A549 (cell line): ENCODE measurements around the gene GPX4. TPM values are rescaled to one million over a fixed set of nuclear protein-coding genes. Genes with fewer than 3 reads are reported as not detected.

ENCODE experiments used
- ATAC-seq, 2 experiments: fragments of 200-7000 bp in 1 of 2; fragments of >200 bp in 1 of 2; cut with Nextera tagmentation in 1 of 2; cut with Tn5 transposase in 1 of 2; 3 replicates each; pipeline versions ENCODE4 v1.8.0 to v1.9.1; 2018 to 2020; ENCODE audit warnings: mild to moderate bottlenecking in 1 of 2, moderate library complexity in 1 of 2
- CTCF ChIA-PET: fragments of 300-600 bp; sonication (Branson Sonifier 250); formaldehyde crosslinking; extraction: SDS; loops from one replicate; lab custom pipeline; 2021; ENCODE audit warnings: antibody characterized with exemption, inconsistent platforms; lab: Yijun Ruan, JAX
- POLR2A ChIA-PET: fragments of 350-600 bp; formaldehyde crosslinking; extraction: SDS; loops from one replicate; lab custom pipeline; 2021; ENCODE audit warnings: antibody characterized with exemption, inconsistent platforms; lab: Yijun Ruan, JAX
- DNase-seq, 2 experiments: peaks; one replicate each; pipeline versions ENCODE4 v3.0.0 to v3.0.0-alpha.2; 2011 to 2016; ENCODE audit warnings: low read depth in 1 of 2, low spot score in 1 of 2
- FAIRE-seq: peaks from 2 replicates; lab custom pipeline; 2011; peaks lifted over from hg19 to GRCh38; lab: Jason Lieb, UNC
- H3K27ac ChIP-seq, 2 experiments: fragments of >200 bp; sonication (Bioruptor Twin); formaldehyde crosslinking; 3 replicates each; pipeline ENCODE4 v1.5.1; 2016 to 2017
- H3K4me1 ChIP-seq: fragments of >200 bp; sonication (Bioruptor Twin); formaldehyde crosslinking; 3 replicates; pipeline ENCODE4 v1.6.1; 2016
- H3K4me2 ChIP-seq: fragments of >200 bp; sonication (Bioruptor Twin); formaldehyde crosslinking; 3 replicates; pipeline ENCODE4 v1.6.1; 2016
- H3K4me3 ChIP-seq: fragments of >200 bp; sonication (Bioruptor Twin); formaldehyde crosslinking; 3 replicates; pipeline ENCODE4 v1.5.1; 2016
- H3K9me3 ChIP-seq: fragments of >200 bp; sonication (Bioruptor Twin); formaldehyde crosslinking; 3 replicates; pipeline ENCODE4 v1.6.1; 2016
- CHD2 ChIP-seq: fragments of 150-350 bp; IDR thresholded peaks from 2 replicates; pipeline ENCODE4 v1.6.1; 2014; ENCODE audit warnings: low read length; ENCODE audit not compliant: partially characterized antibody
- EP300 ChIP-seq, 2 experiments: fragments of >200 bp; sonication (Bioruptor Twin); formaldehyde crosslinking; IDR thresholded peaks; 2 replicates in 1 of 2; 3 replicates in 1 of 2; pipeline ENCODE4 v1.6.1; 2016 to 2017
- FOSL2 ChIP-seq, 2 experiments: fragments of 450-650 bp in 1 of 2; fragments of >200 bp in 1 of 2; sonication (Bioruptor Twin) in 1 of 2; formaldehyde crosslinking; IDR thresholded peaks; 2 replicates each; pipeline versions ENCODE4 v1.5.0 to v1.6.1; 2016 to 2020; ENCODE audit warnings: mild to moderate bottlenecking in 1 of 2, moderate library complexity in 1 of 2
- GATA3 ChIP-seq: IDR thresholded peaks from 2 replicates; pipeline ENCODE4 v1.6.1; 2012; ENCODE audit warnings: borderline replicate concordance
- HDAC2 ChIP-seq: fragments of 200-600 bp; sonication (generic); IDR thresholded peaks from 2 replicates; pipeline ENCODE4 v1.6.1; 2016
- HOXB5 ChIP-seq: fragments of 250-450 bp; sonication (Bioruptor Pico); IDR thresholded peaks from 2 replicates; pipeline ENCODE4 v1.5.0; 2020; ENCODE audit warnings: mild to moderate bottlenecking, moderate library complexity
- JUNB ChIP-seq: fragments of >200 bp; sonication (Bioruptor Twin); formaldehyde crosslinking; IDR thresholded peaks from 2 replicates; pipeline ENCODE4 v1.6.1; 2016
- MAFK ChIP-seq: fragments of 450-650 bp; IDR thresholded peaks from 2 replicates; pipeline ENCODE4 v1.6.1; 2014; ENCODE audit not compliant: partially characterized antibody
- MAZ ChIP-seq: fragments of 150-350 bp; IDR thresholded peaks from 2 replicates; pipeline ENCODE4 v1.6.1; 2014; ENCODE audit warnings: antibody characterized with exemption, low read depth, low read length, borderline replicate concordance
- NFE2L2 ChIP-seq: fragments of 150-350 bp; conservative IDR thresholded peaks from 2 replicates; pipeline ENCODE4 v1.6.1; 2014; ENCODE audit warnings: low read length
- NPAS2 ChIP-seq: fragments of 250-450 bp; sonication (Bioruptor Pico); IDR thresholded peaks from 2 replicates; pipeline ENCODE4 v1.8.0; 2022; ENCODE audit warnings: mild to moderate bottlenecking, moderate library complexity, borderline replicate concordance
- PHF8 ChIP-seq: fragments of 200-600 bp; sonication (generic); IDR thresholded peaks from 2 replicates; pipeline ENCODE4 v1.6.1; 2016; ENCODE audit warnings: low read depth, mild to moderate bottlenecking, antibody characterized with exemption, moderate library complexity, borderline replicate concordance
- POLR2AphosphoS2 ChIP-seq: conservative IDR thresholded peaks from 2 replicates; pipeline ENCODE4 v1.6.1; 2012; ENCODE audit warnings: low read length, improper control_type of control experiment, inconsistent platforms
- RARB ChIP-seq: fragments of 250-450 bp; sonication (Bioruptor Pico); IDR thresholded peaks from 2 replicates; pipeline ENCODE4 v1.8.0; 2021; ENCODE audit warnings: mild to moderate bottlenecking, moderate library complexity
- RFX5 ChIP-seq: fragments of 450-650 bp; IDR thresholded peaks from 2 replicates; pipeline ENCODE4 v1.7.1; 2014; ENCODE audit warnings: antibody characterized with exemption, mild to moderate bottlenecking, moderate library complexity
- TP53 ChIP-seq: fragments of 250-450 bp; sonication (Bioruptor Pico); IDR thresholded peaks from 2 replicates; pipeline ENCODE4 v1.5.0; 2021; ENCODE audit warnings: mild to moderate bottlenecking, moderate library complexity
- ZFP36 ChIP-seq: fragments of 450-650 bp; IDR thresholded peaks from 2 replicates; pipeline ENCODE4 v1.6.1; 2014; ENCODE audit warnings: borderline replicate concordance; ENCODE audit not compliant: partially characterized antibody
- WGBS: methylation state at CpG from one replicate; pipeline ENCODE4 v1.1.6; 2017; ENCODE audit errors: missing lambda C conversion rate; 5-methylcytosine and 5-hydroxymethylcytosine counted together
- polyA plus RNA-seq, 4 experiments: library from polyadenylated mRNA; depleted of rRNA in 3 of 4; stranded (reverse); fragments of >200 nt; fragmentation: RNase III in 1 of 4; extraction: RNeasy Plus Mini Kit Qiagen cat#74134 plus additional on column Dnase treatment in 1 of 4; gene quantifications; 2 replicates in 3 of 4; 3 replicates in 1 of 4; pipeline ENCODE4 v1.2.3, GENCODE V29; 2011 to 2017
- TF ChIP-seq, protein P1 (sequence below): fragments of 250-450 bp; sonication (Bioruptor Pico); IDR thresholded peaks from 2 replicates; pipeline ENCODE4 v1.5.0; 2021; ENCODE audit warnings: mild to moderate bottlenecking, moderate library complexity, borderline replicate concordance
- TF ChIP-seq, protein P2 (sequence below): fragments of 150-350 bp; IDR thresholded peaks from 2 replicates; pipeline ENCODE4 v1.6.1; 2014; ENCODE audit warnings: low read depth, mild to moderate bottlenecking, low read length

Gene GPX4
- polyA plus RNA-seq, 2 of the 4 experiments (the other 2 are of a cell fraction): 248 to 394 TPM

DNA sequence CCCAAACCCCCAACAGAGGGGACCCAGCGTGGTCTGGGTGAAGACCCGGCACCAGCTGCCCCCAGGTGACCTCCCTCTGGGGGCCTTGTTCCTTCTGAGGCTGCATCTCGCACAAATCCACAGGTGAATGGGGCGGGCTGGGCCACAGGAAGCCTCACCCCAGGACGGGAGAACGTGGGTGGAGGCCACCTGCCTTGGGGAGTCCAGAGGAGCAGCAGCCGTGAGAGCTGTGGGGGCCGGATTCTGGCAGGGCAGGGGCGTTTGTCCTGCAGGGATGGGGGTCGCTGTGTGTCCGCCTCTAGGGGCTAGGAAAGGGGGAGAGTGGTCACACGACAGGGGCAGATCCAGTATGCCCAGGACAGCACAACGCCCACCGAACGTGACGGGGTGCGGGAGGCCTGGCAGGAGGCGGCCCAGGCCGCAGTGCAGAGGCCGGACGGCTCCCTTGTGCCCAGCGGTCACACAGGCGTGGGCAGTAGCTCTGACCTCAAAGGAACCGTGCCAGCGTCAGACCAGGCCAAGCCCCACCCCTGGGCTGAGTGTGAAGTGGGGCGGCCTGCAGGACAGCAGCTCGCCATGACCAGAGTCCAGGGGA, 15.3 kb upstream of the GPX4 start:
- FAIRE-seq: no peak
- TF ChIP-seq NFE2L2 (no peak), FOSL2 (IDR thresholded peaks at IDR 0.05) (no peak), FOSL2 (CRISPR knock-in tag; IDR thresholded peaks at IDR 0.05) (no peak), GATA3 (no peak), RARB (CRISPR knock-in tag) (no peak), PHF8 (no peak), NPAS2 (CRISPR knock-in tag) (no peak)
- TF ChIP-seq, protein P1, sequence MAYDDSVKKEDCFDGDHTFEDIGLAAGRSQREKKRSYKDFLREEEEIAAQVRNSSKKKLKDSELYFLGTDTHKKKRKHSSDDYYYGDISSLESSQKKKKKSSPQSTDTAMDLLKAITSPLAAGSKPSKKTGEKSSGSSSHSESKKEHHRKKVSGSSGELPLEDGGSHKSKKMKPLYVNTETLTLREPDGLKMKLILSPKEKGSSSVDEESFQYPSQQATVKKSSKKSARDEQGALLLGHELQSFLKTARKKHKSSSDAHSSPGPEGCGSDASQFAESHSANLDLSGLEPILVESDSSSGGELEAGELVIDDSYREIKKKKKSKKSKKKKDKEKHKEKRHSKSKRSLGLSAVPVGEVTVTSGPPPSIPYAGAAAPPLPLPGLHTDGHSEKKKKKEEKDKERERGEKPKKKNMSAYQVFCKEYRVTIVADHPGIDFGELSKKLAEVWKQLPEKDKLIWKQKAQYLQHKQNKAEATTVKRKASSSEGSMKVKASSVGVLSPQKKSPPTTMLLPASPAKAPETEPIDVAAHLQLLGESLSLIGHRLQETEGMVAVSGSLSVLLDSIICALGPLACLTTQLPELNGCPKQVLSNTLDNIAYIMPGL: no peak
- 92% methylated on average over 10 of the region's 27 CpGs for WGBS
- ATAC-seq: no peak; a peak in 1 of 6 replicates
- H3K4me3 ChIP-seq: no peak overlapping the region
- POLR2A ChIA-PET: no interaction called here
- peaks cover 4% of the 10 kb centered on the region; the same call in 1 of the 3 replicates for H3K4me1 ChIP-seq
- no peaks in the 10 kb centered on the region for H3K9me3 ChIP-seq
- H3K27ac ChIP-seq: no peak overlapping the region
- DNase-seq: no peak
- CTCF ChIA-PET: interaction anchor here (1.4 kb wide), 1 partner anchor 13 kb away, joined by 3 read pairs; no protein-coding TSS in a partner anchor
- no peak overlapping the region for H3K4me2 ChIP-seq

DNA sequence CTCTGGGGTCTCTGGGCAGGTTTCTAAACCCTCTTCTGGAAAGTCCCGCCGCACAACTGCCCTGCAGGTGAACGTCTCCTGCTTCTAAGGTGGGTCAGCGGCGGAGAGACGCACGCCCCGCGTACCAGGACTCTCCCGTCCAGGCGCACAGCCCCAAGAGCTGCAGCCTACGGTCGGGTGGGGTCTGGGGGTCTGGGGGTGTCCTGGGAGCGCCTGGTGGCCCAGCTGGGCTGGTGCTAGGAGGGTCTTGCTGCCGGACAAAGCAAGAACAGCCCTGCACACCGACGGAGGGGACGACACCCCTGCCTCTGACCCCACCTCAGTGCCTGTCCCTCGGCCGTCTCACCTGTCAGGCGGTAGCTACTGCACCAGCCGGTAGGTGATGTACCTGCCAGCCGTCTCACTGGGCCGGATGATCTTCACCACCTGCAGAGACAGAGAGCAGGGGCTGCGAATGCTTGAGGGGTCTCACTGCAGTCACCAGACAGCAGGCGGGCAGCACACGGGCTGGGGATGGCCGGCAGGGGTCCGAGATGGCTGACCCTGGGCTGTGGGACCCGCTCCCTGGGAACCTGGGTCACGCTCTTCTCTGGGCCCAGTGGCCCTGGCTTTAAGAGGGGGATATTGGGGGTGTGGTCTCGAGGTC, 14.5 kb upstream of the GPX4 start:
- Histone ChIP-seq H3K4me2 (no peak overlapping the region), H3K4me1 (peaks cover 6% of the 10 kb centered on the region; the same call in 1 of the 3 replicates), H3K9me3 (no peaks in the 10 kb centered on the region), H3K4me3 (no peak overlapping the region), H3K27ac (no peak overlapping the region)
- ATAC-seq (no peak), FAIRE-seq (no peak), DNase-seq (no peak)
- no peak for TF ChIP-seq RFX5
- no peak for TF ChIP-seq MAFK
- TF ChIP-seq HDAC2: no peak
- TF ChIP-seq TP53: no peak
- TF ChIP-seq POLR2AphosphoS2: no peak
- TF ChIP-seq MAZ: no peak
- TF ChIP-seq ZFP36: no peak
- POLR2A ChIA-PET: no interaction called here
- 97% methylated on average over 6 of the region's 32 CpGs for WGBS
- CTCF ChIA-PET: interaction anchor here (0.6 to 1.4 kb wide), 3 partner anchors 12 to 24 kb away, joined by 3 read pairs; no protein-coding TSS in a partner anchor

DNA sequence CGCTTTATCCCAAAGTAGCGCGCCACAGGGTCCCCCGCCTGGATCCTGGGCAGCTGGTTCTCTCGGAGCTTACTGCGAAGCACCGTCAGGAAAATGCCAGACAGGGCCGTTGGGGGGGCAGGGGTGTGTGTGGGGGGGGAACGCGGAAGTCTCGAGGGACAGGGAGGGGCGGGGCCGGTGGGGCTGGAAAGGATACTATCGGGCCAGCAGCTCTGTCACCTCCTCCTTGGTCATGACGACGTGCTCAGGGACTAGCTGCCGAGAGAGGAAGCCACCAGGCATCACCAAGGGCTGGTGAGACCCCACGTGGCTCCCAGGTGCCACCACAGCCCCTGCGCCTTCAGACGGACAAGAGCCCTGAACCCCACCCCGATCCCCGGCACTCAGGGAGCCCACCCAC, 13.9 kb upstream of the GPX4 start:
- FAIRE-seq (no peak), ATAC-seq (no peak), DNase-seq (no peak)
- Histone ChIP-seq H3K9me3 (no peaks in the 10 kb centered on the region), H3K4me3 (no peak overlapping the region), H3K4me2 (no peak overlapping the region), H3K27ac (no peak overlapping the region), H3K4me1 (peaks cover 6% of the 10 kb centered on the region; the same call in 1 of the 3 replicates)
- ChIA-PET POLR2A (no interaction called here), CTCF (interaction anchor here (1.3 to 1.9 kb wide), 4 partner anchors 11 to 104 kb away, joined by 3 to 8 read pairs (median 4); no protein-coding TSS in a partner anchor)
- WGBS: 90% methylated on average over 10 of the region's 22 CpGs
- TF ChIP-seq ZFP36 (no peak), JUNB (no peak), POLR2AphosphoS2 (no peak), CHD2 (no peak), EP300 (IDR thresholded peaks at IDR 0.05) (no peak), RFX5 (no peak), HOXB5 (no peak)
- TF ChIP-seq, protein P2, sequence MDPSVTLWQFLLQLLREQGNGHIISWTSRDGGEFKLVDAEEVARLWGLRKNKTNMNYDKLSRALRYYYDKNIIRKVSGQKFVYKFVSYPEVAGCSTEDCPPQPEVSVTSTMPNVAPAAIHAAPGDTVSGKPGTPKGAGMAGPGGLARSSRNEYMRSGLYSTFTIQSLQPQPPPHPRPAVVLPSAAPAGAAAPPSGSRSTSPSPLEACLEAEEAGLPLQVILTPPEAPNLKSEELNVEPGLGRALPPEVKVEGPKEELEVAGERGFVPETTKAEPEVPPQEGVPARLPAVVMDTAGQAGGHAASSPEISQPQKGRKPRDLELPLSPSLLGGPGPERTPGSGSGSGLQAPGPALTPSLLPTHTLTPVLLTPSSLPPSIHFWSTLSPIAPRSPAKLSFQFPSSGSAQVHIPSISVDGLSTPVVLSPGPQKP: no peak
